ENCODE measurements around the gene RALGPS1.

The RALGPS1 gene

GRCh38 chr9:127233989-127234388 is 319.4 kb downstream of the RALGPS1 start:
- no peak overlapping the region for H3K4me3 ChIP-seq (ENCODE audit: low read length)
- no peak for DNase-seq (ENCODE audit: low read depth)
- TF ChIP-seq CTCF (conservative IDR thresholded peaks at IDR 0.05; ENCODE audit: low read length) = no peak

- TF ChIP-seq CTCF (conservative IDR thresholded peaks at IDR 0.05; ENCODE audit: low read length) = no peak
- H3K4me3 ChIP-seq (ENCODE audit: low read length) = no peak overlapping the region
- no peak for DNase-seq (ENCODE audit: low read depth)
These were observed 323.2 kb downstream of the RALGPS1 start for GRCh38 chr9:127237801-127238200.

- TF ChIP-seq CTCF (conservative IDR thresholded peaks at IDR 0.05; ENCODE audit: low read length) = no peak
- no peak overlapping the region for H3K4me3 ChIP-seq (ENCODE audit: low read length)
- no peak for DNase-seq (ENCODE audit: low read depth)
These were observed 326.8 kb downstream of the RALGPS1 start for GRCh38 chr9:127241354-127241753.

GRCh38 chr9:127244609-127245601 is 330.3 kb downstream of the RALGPS1 start:
- H3K4me3 ChIP-seq (ENCODE audit: low read length) = peak overlapping the region; percentile 71
- peak; percentile 89 for DNase-seq (ENCODE audit: low read depth)
- TF ChIP-seq CTCF (conservative IDR thresholded peaks at IDR 0.05; ENCODE audit: low read length) = no peak

- no peak for DNase-seq (ENCODE audit: low read depth)
- H3K4me3 ChIP-seq (ENCODE audit: low read length) = peak overlapping the region; percentile 71
These were observed 331.1 kb downstream of the RALGPS1 start for GRCh38 chr9:127245637-127246164.

GRCh38 chr9:127248241-127248640 is 333.7 kb downstream of the RALGPS1 start:
- no peak for TF ChIP-seq CTCF (conservative IDR thresholded peaks at IDR 0.05; ENCODE audit: low read length)
- H3K4me3 ChIP-seq (ENCODE audit: low read length) = no peak overlapping the region
- no peak for DNase-seq (ENCODE audit: low read depth)

More at GRCh38 chr9:127245637-127246164, 331.1 kb downstream of the RALGPS1 start:
- TF ChIP-seq CTCF (conservative IDR thresholded peaks at IDR 0.05; ENCODE audit: low read length) = no peak

GRCh38 chr9:127249877-127250276 is 335.3 kb downstream of the RALGPS1 start:
- H3K4me3 ChIP-seq (ENCODE audit: low read length) = no peak overlapping the region
- no peak for TF ChIP-seq CTCF (conservative IDR thresholded peaks at IDR 0.05; ENCODE audit: low read length)
- no peak for DNase-seq (ENCODE audit: low read depth)
